RWPE2 (cell line): ENCODE measurements around the gene TAF12.
"Not testable (repeated sequence)": the region's sequence is repeated elsewhere in the genome, so short reads cannot be mapped to it uniquely, and the experiment has no call there.

Source experiments
- ATAC-seq: fragments of 200-7000 bp; cut with Tn5 transposase; 3 replicates; pipeline ENCODE4 v1.9.1; 2021; ENCODE audit warnings: low read depth
- DNase-seq: peaks from one replicate; pipeline ENCODE4 v3.0.0-alpha.2; 2020; ENCODE audit warnings: low spot score
- H3K27ac ChIP-seq: fragments of 450-650 bp; 2 replicates; pipeline ENCODE4 v1.5.1; 2017; ENCODE audit warnings: mild to moderate bottlenecking; ENCODE audit not compliant: poor library complexity, severe bottlenecking
- H3K27me3 ChIP-seq: fragments of 250-450 bp; sonication (Bioruptor Pico); 2 replicates; pipeline ENCODE4 v1.5.1; 2021; ENCODE audit warnings: mild to moderate bottlenecking, moderate library complexity; ENCODE audit not compliant: insufficient read depth, poor library complexity, severe bottlenecking
- H3K36me3 ChIP-seq: fragments of 250-450 bp; sonication (Bioruptor Pico); 2 replicates; pipeline ENCODE4 v1.5.1; 2020; ENCODE audit warnings: low read depth, mild to moderate bottlenecking, moderate library complexity
- H3K4me1 ChIP-seq: fragments of 250-450 bp; sonication (Bioruptor Pico); 2 replicates; pipeline ENCODE4 v1.5.1; 2021; ENCODE audit warnings: mild to moderate bottlenecking, moderate library complexity; ENCODE audit not compliant: insufficient read depth, poor library complexity, severe bottlenecking
- H3K4me3 ChIP-seq: fragments of 250-450 bp; sonication (Bioruptor Pico); 2 replicates; pipeline ENCODE4 v1.5.1; 2021; ENCODE audit warnings: mild to moderate bottlenecking, moderate library complexity; ENCODE audit not compliant: severe bottlenecking
- H3K9me3 ChIP-seq: fragments of 250-450 bp; sonication (Bioruptor Pico); 2 replicates; pipeline ENCODE4 v1.5.1; 2021; ENCODE audit warnings: mild to moderate bottlenecking, moderate library complexity; ENCODE audit not compliant: severe bottlenecking
- CTCF ChIP-seq: fragments of 450-650 bp; IDR thresholded peaks from one replicate; pipeline ENCODE4 v1.5.1; 2017; ENCODE audit warnings: mild to moderate bottlenecking, moderate library complexity; ENCODE audit not compliant: poor library complexity, severe bottlenecking

The TAF12 gene

GRCh38 chr1:28606771-28607170 lies 36.1 kb downstream of the TAF12 start:
- ATAC-seq = no peak
- H3K4me3 ChIP-seq = no peak overlapping the region
- no peak for TF ChIP-seq CTCF
- DNase-seq = no peak
- H3K27ac ChIP-seq = no peak overlapping the region
- H3K36me3 ChIP-seq = peaks cover 68% of the 10 kb centered on the region
- H3K4me1 ChIP-seq = peaks cover 7% of the 10 kb centered on the region
- no peaks in the 10 kb centered on the region for H3K9me3 ChIP-seq
- no peaks in the 10 kb centered on the region for H3K27me3 ChIP-seq

GRCh38 chr1:28604962-28605361 lies 37.9 kb downstream of the TAF12 start:
- H3K36me3 ChIP-seq = peaks cover 53% of the 10 kb centered on the region
- no peaks in the 10 kb centered on the region for H3K27me3 ChIP-seq
- DNase-seq (no peak), ATAC-seq (no peak)
- TF ChIP-seq CTCF = no peak
- peaks cover 11% of the 10 kb centered on the region for H3K4me1 ChIP-seq
- no peak overlapping the region for H3K4me3 ChIP-seq
- no peaks in the 10 kb centered on the region for H3K9me3 ChIP-seq
- H3K27ac ChIP-seq = no peak overlapping the region

GRCh38 chr1:28604411-28604810 lies 38.5 kb downstream of the TAF12 start:
- DNase-seq (no peak), ATAC-seq (no peak)
- Histone ChIP-seq H3K4me3 (no peak overlapping the region), H3K36me3 (peaks cover 51% of the 10 kb centered on the region), H3K9me3 (no peaks in the 10 kb centered on the region), H3K4me1 (peaks cover 12% of the 10 kb centered on the region), H3K27me3 (no peaks in the 10 kb centered on the region), H3K27ac (no peak overlapping the region)
- TF ChIP-seq CTCF = no peak

- Histone ChIP-seq H3K27ac (peak overlapping the region; percentile 29), H3K36me3 (peaks cover 38% of the 10 kb centered on the region), H3K9me3 (no peaks in the 10 kb centered on the region), H3K4me3 (no peak overlapping the region), H3K4me1 (peaks cover 14% of the 10 kb centered on the region), H3K27me3 (no peaks in the 10 kb centered on the region)
- ATAC-seq (peak; percentile 52), DNase-seq (no peak)
- TF ChIP-seq CTCF = peak; percentile 82
Observed at GRCh38 chr1:28602536-28603439, 40.1 kb downstream of the TAF12 start.

- ATAC-seq (peak; percentile 77), DNase-seq (no peak)
- no peak overlapping the region for H3K4me3 ChIP-seq
- H3K9me3 ChIP-seq = no peaks in the 10 kb centered on the region
- peak overlapping the region; percentile 29 for H3K27ac ChIP-seq
- TF ChIP-seq CTCF = no peak
- no peaks in the 10 kb centered on the region for H3K27me3 ChIP-seq
- peaks cover 31% of the 10 kb centered on the region for H3K36me3 ChIP-seq
- peaks cover 14% of the 10 kb centered on the region for H3K4me1 ChIP-seq
Observed at GRCh38 chr1:28601696-28602095, 41.2 kb downstream of the TAF12 start.

GRCh38 chr1:28596276-28596675 lies 46.6 kb downstream of the TAF12 start:
- not testable (repeated sequence) for H3K27ac ChIP-seq, H3K9me3 ChIP-seq, ATAC-seq, DNase-seq, H3K4me1 ChIP-seq, H3K27me3 ChIP-seq, H3K36me3 ChIP-seq, H3K4me3 ChIP-seq
